Ureter (tissue), 1 donor: ENCODE data around the gene KLHL12. TPM values are rescaled to one million over a fixed set of nuclear protein-coding genes. Genes with fewer than 3 reads are reported as not detected.

Experiments used
- total RNA-seq: library from RNA; stranded (reverse); gene quantifications from one replicate; pipeline ENCODE4 v1.2.4, GENCODE V29; 2023
- donor health status: DM: yes; HTN: yes; CAD: no.

The KLHL12 gene
- total RNA-seq, 1 donor from 2014 or later = 35.4 TPM

Other genes with a start within 250 kb of the KLHL12 start
- gene SYT2, start 216.8 kb downstream of the KLHL12 start, total RNA-seq = not detected
- gene KDM5B, start 118.8 kb downstream of the KLHL12 start, total RNA-seq = 139 TPM
- gene PCAT6, start 116.3 kb downstream of the KLHL12 start, total RNA-seq = 2.6 TPM
- gene RABIF, start 38.1 kb downstream of the KLHL12 start, total RNA-seq = 6.9 TPM
- 86.0 TPM for gene ADIPOR1, start 31.1 kb upstream of the KLHL12 start, total RNA-seq
- 142 TPM for gene CYB5R1, start 40.0 kb upstream of the KLHL12 start, total RNA-seq
- 50.7 TPM for gene TMEM183A, start 80.1 kb upstream of the KLHL12 start, total RNA-seq
- gene PPFIA4, start 99.3 kb upstream of the KLHL12 start, total RNA-seq = 2.4 TPM
- not detected for gene MYOG, start 158.8 kb upstream of the KLHL12 start, total RNA-seq
- 1.5 TPM for gene ADORA1, start 200.5 kb upstream of the KLHL12 start, total RNA-seq
- not detected for gene MYBPH, start 248.6 kb upstream of the KLHL12 start, total RNA-seq